Sigmoid colon (tissue), 7 donors: ENCODE measurements around the gene FAM131C. TPM values are rescaled to one million over a fixed set of nuclear protein-coding genes. Genes with fewer than 3 reads are reported as not detected.

ENCODE experiments used
- DNase-seq: peaks from one replicate; pipeline ENCODE4 v3.0.0-alpha.2; 2019
- H3K27ac ChIP-seq, 4 donors: fragments of 200-600 bp; sonication (generic); one replicate each; pipeline ENCODE4 v1.5.1; 2016 to 2019; ENCODE audit warnings: mild to moderate bottlenecking in 1 of 4
- H3K27me3 ChIP-seq, 3 donors: fragments of 200-600 bp; sonication (generic); one replicate each; pipeline ENCODE4 v1.5.1; 2019; ENCODE audit warnings: mild to moderate bottlenecking in 1 of 3
- H3K36me3 ChIP-seq, 4 donors: fragments of 200-600 bp; sonication (generic); one replicate each; pipeline ENCODE4 v1.5.1; 2016 to 2019
- H3K4me1 ChIP-seq, 4 donors: fragments of 200-600 bp; sonication (generic); one replicate each; pipeline ENCODE4 v1.5.1; 2017 to 2019
- H3K4me3 ChIP-seq, 4 donors: fragments of 200-600 bp; sonication (generic); one replicate each; pipeline ENCODE4 v1.5.1; 2017 to 2019; ENCODE audit warnings: mild to moderate bottlenecking in 2 of 4, moderate library complexity in 1 of 4
- H3K9me3 ChIP-seq, 4 donors: fragments of 200-600 bp in 3 of 4; sonication (generic) in 3 of 4; one replicate each; pipeline versions ENCODE4 v1.5.1 to v1.6.1; 2013 to 2019
- EP300 ChIP-seq, 4 donors: sonication (generic); formaldehyde crosslinking; IDR thresholded peaks; one replicate each; pipeline ENCODE4 v1.6.1; 2017; ENCODE audit warnings: antibody characterized with exemption in 4 of 4
- POLR2A ChIP-seq, 2 donors: fragments of 450-650 bp; IDR thresholded peaks; one replicate each; pipeline ENCODE4 v1.6.1; 2016; ENCODE audit warnings: antibody characterized with exemption in 2 of 2, mild to moderate bottlenecking in 2 of 2, moderate library complexity in 2 of 2
- POLR2AphosphoS5 ChIP-seq, 4 donors: sonication (generic); formaldehyde crosslinking; IDR thresholded peaks; one replicate each; pipeline ENCODE4 v1.6.1; 2017; ENCODE audit warnings: antibody characterized with exemption in 4 of 4
- WGBS, 2 donors: extraction: QIAGEN DNeasy Blood & Tissue Kit; methylation state at CpG; one replicate each; pipeline ENCODE4 v1.1.7; 2013; 5-methylcytosine and 5-hydroxymethylcytosine counted together
- intact Hi-C: fragments of 100-400 bp; cut with DNase I; formaldehyde crosslinking; loops from one replicate; pipeline ENCODE4 v1.15.1; 2023
- polyA plus RNA-seq, 3 donors: library from polyadenylated mRNA; stranded (reverse); fragments of 200-250 nt; gene quantifications; one replicate each; pipeline ENCODE4 v1.2.3, GENCODE V29; 2013
- total RNA-seq, 4 donors: library from RNA; depleted of rRNA; stranded (reverse); fragments of >200 nt; gene quantifications; one replicate each; pipeline ENCODE4 v1.1.0, GENCODE V29; 2016
- TF ChIP-seq, protein P1 (sequence below), 4 experiments: fragments of 450-650 bp in 3 of 4; fragments of 200-600 bp in 1 of 4; IDR thresholded peaks; one replicate each; pipeline ENCODE4 v1.5.1; 2016 to 2019; ENCODE audit warnings: antibody characterized with exemption in 4 of 4, mild to moderate bottlenecking in 3 of 4, moderate library complexity in 2 of 4
- donor health status: healthy with polysubstance abuse.
- donor health status: Bipolar disorder and iron deficiency.
- donor health status: healthy.

The FAM131C gene
- total and polyA plus RNA-seq, 7 donors, result 0.12 to 0.81 TPM; not detected in 5

DNA sequence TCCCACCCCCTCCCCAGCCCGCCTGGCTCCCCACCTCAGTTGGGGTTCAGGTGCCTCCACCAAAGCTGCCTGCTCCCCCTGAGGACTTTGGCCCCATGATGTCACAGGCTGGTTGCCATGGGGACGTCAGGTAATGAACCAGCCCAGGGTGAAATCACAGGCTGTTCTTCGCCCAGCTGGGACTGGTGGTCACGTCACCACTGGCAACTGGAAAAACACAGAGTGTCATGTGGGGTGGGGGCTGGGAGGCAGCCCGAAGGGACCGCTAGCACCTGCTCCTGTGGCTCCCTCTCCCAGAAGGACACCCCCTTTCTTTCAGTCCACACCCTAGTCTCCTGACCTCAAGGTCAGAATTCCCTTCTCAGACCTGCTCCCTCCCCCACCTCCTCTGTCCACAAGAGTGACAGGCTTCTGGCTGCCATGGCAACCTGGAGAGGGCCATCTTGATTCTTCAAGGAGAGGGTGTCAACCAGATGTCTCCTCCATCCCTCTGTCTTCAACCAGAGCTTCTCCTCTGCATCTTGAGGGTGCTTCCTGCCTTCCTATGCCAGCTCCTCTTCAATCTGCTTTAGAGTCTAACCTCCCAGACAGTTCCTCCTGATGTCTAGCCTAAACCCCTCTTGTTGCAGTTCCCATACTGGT is 6.2 kb downstream of the FAM131C start:
- no peak for TF ChIP-seq POLR2A (IDR thresholded peaks at IDR 0.05)
- no peak for TF ChIP-seq EP300 (IDR thresholded peaks at IDR 0.05)
- TF ChIP-seq, protein P1, sequence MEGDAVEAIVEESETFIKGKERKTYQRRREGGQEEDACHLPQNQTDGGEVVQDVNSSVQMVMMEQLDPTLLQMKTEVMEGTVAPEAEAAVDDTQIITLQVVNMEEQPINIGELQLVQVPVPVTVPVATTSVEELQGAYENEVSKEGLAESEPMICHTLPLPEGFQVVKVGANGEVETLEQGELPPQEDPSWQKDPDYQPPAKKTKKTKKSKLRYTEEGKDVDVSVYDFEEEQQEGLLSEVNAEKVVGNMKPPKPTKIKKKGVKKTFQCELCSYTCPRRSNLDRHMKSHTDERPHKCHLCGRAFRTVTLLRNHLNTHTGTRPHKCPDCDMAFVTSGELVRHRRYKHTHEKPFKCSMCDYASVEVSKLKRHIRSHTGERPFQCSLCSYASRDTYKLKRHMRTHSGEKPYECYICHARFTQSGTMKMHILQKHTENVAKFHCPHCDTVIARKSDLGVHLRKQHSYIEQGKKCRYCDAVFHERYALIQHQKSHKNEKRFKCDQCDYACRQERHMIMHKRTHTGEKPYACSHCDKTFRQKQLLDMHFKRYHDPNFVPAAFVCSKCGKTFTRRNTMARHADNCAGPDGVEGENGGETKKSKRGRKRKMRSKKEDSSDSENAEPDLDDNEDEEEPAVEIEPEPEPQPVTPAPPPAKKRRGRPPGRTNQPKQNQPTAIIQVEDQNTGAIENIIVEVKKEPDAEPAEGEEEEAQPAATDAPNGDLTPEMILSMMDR (IDR thresholded peaks at IDR 0.05), result no peak
- no peak for TF ChIP-seq POLR2AphosphoS5 (IDR thresholded peaks at IDR 0.05)
- intact Hi-C loops, result no loop called here
- H3K4me1 ChIP-seq, result peaks cover 0 to 9% (median 3%) of the 10 kb centered on the region in 4 donors
- DNase-seq, result no peak
- no peaks in the 10 kb centered on the region for H3K36me3 ChIP-seq
- no peak overlapping the region for H3K4me3 ChIP-seq
- no peaks in the 10 kb centered on the region for H3K27me3 ChIP-seq
- no peaks in the 10 kb centered on the region for H3K9me3 ChIP-seq
- WGBS, 2 donors, result 12 to 54% methylated on average over 6 of the region's 6 CpGs
- H3K27ac ChIP-seq, result no peak overlapping the region

DNA sequence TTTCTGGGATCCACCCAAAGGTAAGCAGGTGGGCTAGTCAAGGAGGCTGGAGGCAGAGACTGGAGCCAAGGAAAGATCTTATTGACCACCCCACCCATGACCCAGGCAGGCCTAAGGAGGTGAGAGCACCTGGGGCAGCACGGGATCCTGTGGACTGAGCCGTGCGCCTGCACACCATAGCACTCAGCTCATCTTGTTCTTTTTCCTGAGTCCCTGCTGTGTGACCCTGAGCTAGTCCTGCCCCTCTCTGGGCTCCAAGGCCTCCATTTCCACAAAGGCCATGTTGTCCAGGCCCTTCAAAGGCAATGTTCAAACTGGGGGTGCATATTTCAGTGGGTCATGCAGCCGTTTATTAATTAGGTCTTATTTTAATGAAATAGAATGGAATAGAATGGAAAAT is 7.2 kb downstream of the FAM131C start:
- H3K9me3 ChIP-seq, result no peaks in the 10 kb centered on the region
- no peak for DNase-seq
- intact Hi-C loops, result no loop called here
- peaks cover 0 to 9% (median 3%) of the 10 kb centered on the region in 4 donors for H3K4me1 ChIP-seq
- H3K27me3 ChIP-seq, result no peaks in the 10 kb centered on the region
- 79 to 87% methylated on average over 4 of the region's 4 CpGs for WGBS, 2 donors
- no peak for TF ChIP-seq POLR2A (IDR thresholded peaks at IDR 0.05)
- TF ChIP-seq, protein P1 (IDR thresholded peaks at IDR 0.05), result no peak
- no peak for TF ChIP-seq POLR2AphosphoS5 (IDR thresholded peaks at IDR 0.05)
- no peak for TF ChIP-seq EP300 (IDR thresholded peaks at IDR 0.05)
- no peak overlapping the region for H3K27ac ChIP-seq
- H3K4me3 ChIP-seq, result no peak overlapping the region
- H3K36me3 ChIP-seq, result no peaks in the 10 kb centered on the region

DNA sequence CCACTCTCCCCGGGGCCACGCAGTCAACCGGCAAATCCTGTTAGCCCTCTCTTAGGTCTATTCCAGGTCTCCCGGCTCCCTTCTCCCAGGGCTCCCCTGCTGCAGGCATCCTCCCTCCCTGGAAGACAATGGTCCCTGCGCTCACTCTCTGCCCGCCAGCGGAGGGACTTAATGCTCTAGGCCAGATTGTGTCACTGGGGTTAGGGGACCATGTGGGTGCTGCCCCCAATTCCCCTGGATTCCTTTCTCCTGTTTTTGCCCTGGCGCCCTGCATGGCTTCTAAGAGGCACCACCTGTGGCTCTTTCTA is 8.2 kb downstream of the FAM131C start:
- 82 to 85% methylated on average over 8 of the region's 8 CpGs for WGBS, 2 donors
- H3K27ac ChIP-seq, result no peak overlapping the region
- no peaks in the 10 kb centered on the region for H3K27me3 ChIP-seq
- no peak for DNase-seq
- H3K4me1 ChIP-seq, result peaks cover 0 to 9% (median 3%) of the 10 kb centered on the region in 4 donors
- TF ChIP-seq EP300 (IDR thresholded peaks at IDR 0.05), result no peak
- H3K36me3 ChIP-seq, result no peaks in the 10 kb centered on the region
- no peaks in the 10 kb centered on the region for H3K9me3 ChIP-seq
- no peak overlapping the region for H3K4me3 ChIP-seq
- intact Hi-C loops, result no loop called here

DNA sequence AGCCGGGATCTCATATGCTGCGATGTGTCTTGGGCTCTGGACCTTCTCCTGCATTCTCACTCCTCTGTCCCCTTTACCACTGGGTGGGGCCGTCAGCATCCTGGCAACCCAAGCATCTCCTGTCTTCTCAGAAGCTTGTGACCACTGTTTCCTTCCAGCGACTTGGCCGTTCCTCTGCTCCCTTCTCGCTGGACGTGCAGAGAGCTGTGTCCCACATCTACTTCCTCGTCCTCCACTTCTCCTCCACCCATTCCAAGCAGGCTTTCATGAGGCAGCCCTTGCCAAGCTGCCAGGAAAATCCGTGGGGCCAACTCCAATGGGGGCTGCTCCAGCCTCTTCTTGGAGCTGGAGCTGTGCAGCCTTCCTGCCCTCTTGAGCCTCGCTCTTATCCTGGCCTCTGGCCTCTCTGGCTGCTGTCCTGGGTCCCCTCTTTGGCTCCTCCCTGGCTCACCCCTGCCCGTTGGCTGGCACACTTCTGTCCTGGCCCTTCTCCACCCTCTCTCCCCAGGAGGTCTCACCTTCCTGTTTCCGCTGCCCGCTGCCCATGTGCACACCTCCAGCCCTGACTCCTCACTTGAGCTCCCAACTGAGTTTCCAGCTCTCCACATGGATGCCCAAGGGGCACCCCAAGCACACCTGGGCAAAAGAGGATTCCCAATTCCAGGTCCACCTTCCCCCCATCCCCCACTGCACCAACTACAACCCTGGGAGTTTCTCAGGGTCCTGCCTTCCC is 8.7 kb downstream of the FAM131C start:
- intact Hi-C loops, result no loop called here
- Histone ChIP-seq H3K36me3 (no peaks in the 10 kb centered on the region), H3K4me1 (peaks cover 0 to 9% (median 3%) of the 10 kb centered on the region in 4 donors), H3K27ac (no peak overlapping the region), H3K4me3 (no peak overlapping the region), H3K27me3 (no peaks in the 10 kb centered on the region), H3K9me3 (no peaks in the 10 kb centered on the region)
- TF ChIP-seq POLR2A (IDR thresholded peaks at IDR 0.05), result no peak
- TF ChIP-seq POLR2AphosphoS5 (IDR thresholded peaks at IDR 0.05), result no peak
- no peak for TF ChIP-seq EP300 (IDR thresholded peaks at IDR 0.05)
- TF ChIP-seq, protein P1 (IDR thresholded peaks at IDR 0.05), result no peak
- peak; percentile 77 for DNase-seq
- 47 to 49% methylated on average over 13 of the region's 13 CpGs for WGBS, 2 donors

DNA sequence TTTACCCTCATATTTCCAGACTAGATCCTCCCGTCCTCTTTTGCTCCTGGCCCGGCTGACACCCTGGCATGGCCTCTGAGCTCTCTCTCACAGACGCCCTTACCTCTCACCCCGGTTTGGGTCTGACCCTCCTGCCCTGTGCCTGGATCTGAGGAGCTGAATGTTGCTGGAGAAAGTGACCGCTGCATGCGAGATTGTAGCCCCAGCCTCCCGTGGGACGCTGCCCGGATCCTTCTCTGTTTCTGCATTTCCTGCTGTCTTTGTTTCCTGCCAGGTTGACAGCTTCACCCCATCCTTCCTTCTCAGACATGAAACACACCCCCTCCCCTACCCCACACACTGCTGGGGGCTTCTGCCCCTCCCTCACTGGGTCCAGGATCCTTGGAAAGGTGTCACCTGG is 9.5 kb downstream of the FAM131C start:
- H3K27ac ChIP-seq, result no peak overlapping the region
- no peaks in the 10 kb centered on the region for H3K9me3 ChIP-seq
- H3K4me1 ChIP-seq, result peaks cover 0 to 9% (median 3%) of the 10 kb centered on the region in 4 donors
- 64 to 76% methylated on average over 9 of the region's 9 CpGs for WGBS, 2 donors
- no peak for DNase-seq
- H3K36me3 ChIP-seq, result no peaks in the 10 kb centered on the region
- no peaks in the 10 kb centered on the region for H3K27me3 ChIP-seq
- intact Hi-C loops, result no loop called here
- no peak overlapping the region for H3K4me3 ChIP-seq
- TF ChIP-seq POLR2AphosphoS5 (IDR thresholded peaks at IDR 0.05) (no peak), POLR2A (IDR thresholded peaks at IDR 0.05) (no peak), EP300 (IDR thresholded peaks at IDR 0.05) (no peak)
- TF ChIP-seq, protein P1 (IDR thresholded peaks at IDR 0.05), result no peak
